Measurements from ENCODE around the gene AGBL4. TPM values are rescaled to one million over a fixed set of nuclear protein-coding genes. Genes with fewer than 3 reads are reported as not detected.

Gene AGBL4
- total and polyA plus RNA-seq, 10 donors, result 0.05 to 1.8 (median 0.32) TPM; not detected in 1

- peaks cover 10 to 72% (median 56%) of the 10 kb centered on the region in 6 donors for H3K4me1 ChIP-seq
- H3K4me3 ChIP-seq, result peak within 1 kb of the TSS; percentile 48 to 89 (median 68)
- no peaks in the 10 kb centered on the region for H3K9me3 ChIP-seq
- H3K36me3 ChIP-seq, result peaks cover 0 to 12% (median 0%) of the 10 kb centered on the region in 6 donors
- WGBS, 5 donors, result 1 to 3% (median 2%) methylated on average over 19 to 73 of the region's 73 CpGs
- H3K27me3 ChIP-seq (replicated peaks in 1 of 7), result peaks cover 0 to 7% (median 0%) of the 10 kb centered on the region in 7 donors
- intact Hi-C loops (cut with DNase I; ENCODE audit: low total_unique reads), result no loop called here
- TF ChIP-seq POLR2A (IDR thresholded peaks at IDR 0.05) (no peak), CTCF (IDR thresholded peaks at IDR 0.05 in 8 of 11, conservative IDR thresholded peaks at IDR 0.05 in 3 of 11) (no peak), POLR2AphosphoS5 (IDR thresholded peaks at IDR 0.05) (peak; percentile 48 to 76 (median 76))
- H3K27ac ChIP-seq, result peak within 1 kb of the TSS; percentile 70 to 91 (median 88)
- peak; percentile 92 for DNase-seq
Observed at GRCh38 chr1:48776393-48777218, 1247.1 kb downstream of the AGBL4 start, which contains the start of gene BEND5. Gene BEND5 (minus strand): TSS chr1:48776891. CDS start chr1:48776831, 60 bp downstream.

- intact Hi-C loops (cut with DNase I; ENCODE audit: low total_unique reads), result no loop called here
- Histone ChIP-seq H3K27ac (peak overlapping the region; percentile 70 to 91 (median 88)), H3K36me3 (peaks cover 0 to 18% (median 0%) of the 10 kb centered on the region in 6 donors), H3K27me3 (replicated peaks in 1 of 7) (peaks cover 0 to 7% (median 0%) of the 10 kb centered on the region in 7 donors), H3K4me3 (peak overlapping the region; percentile 48 to 89 (median 68)), H3K9me3 (no peaks in the 10 kb centered on the region), H3K4me1 (peaks cover 10 to 79% (median 61%) of the 10 kb centered on the region in 6 donors)
- WGBS, 5 donors, result 3 to 10% (median 7%) methylated on average over 7 of the region's 7 CpGs
- peak in 1 of 3 donors; percentile 20 for TF ChIP-seq POLR2AphosphoS5 (IDR thresholded peaks at IDR 0.05)
- TF ChIP-seq CTCF (IDR thresholded peaks at IDR 0.05 in 8 of 11, conservative IDR thresholded peaks at IDR 0.05 in 3 of 11), result no peak
- peak; percentile 75 for DNase-seq
Observed at GRCh38 chr1:48775831-48776392, 1247.8 kb downstream of the AGBL4 start.

- TF ChIP-seq POLR2A (IDR thresholded peaks at IDR 0.05) (no peak), POLR2AphosphoS5 (IDR thresholded peaks at IDR 0.05) (no peak), CTCF (IDR thresholded peaks at IDR 0.05 in 8 of 11, conservative IDR thresholded peaks at IDR 0.05 in 3 of 11) (no peak)
Observed at GRCh38 chr1:48773133-48773532, 1250.6 kb downstream of the AGBL4 start.

More at GRCh38 chr1:48773133-48773532, 1250.6 kb downstream of the AGBL4 start:
- no peak for DNase-seq
- peaks cover 0 to 18% (median 0%) of the 10 kb centered on the region in 6 donors for H3K36me3 ChIP-seq
- no peak overlapping the region for H3K4me3 ChIP-seq
- intact Hi-C loops (cut with DNase I; ENCODE audit: low total_unique reads), result no loop called here
- H3K9me3 ChIP-seq, result no peaks in the 10 kb centered on the region
- peaks cover 0 to 7% (median 0%) of the 10 kb centered on the region in 7 donors for H3K27me3 ChIP-seq (replicated peaks in 1 of 7)
- peak overlapping the region in 5 of 8 donors; percentile 18 to 91 (median 60) for H3K27ac ChIP-seq
- H3K4me1 ChIP-seq, result peaks cover 17 to 99% (median 80%) of the 10 kb centered on the region in 6 donors
- WGBS, 5 donors, result 74 to 85% (median 81%) methylated on average over 1 of the region's 1 CpG
